HG02840 (cell line): ENCODE measurements around the gene ITGA1.
"Not testable (repeated sequence)": the region's sequence is repeated elsewhere in the genome, so short reads cannot be mapped to it uniquely, and the experiment has no call there.

Experiments
- ATAC-seq: cut with Tn5 transposase; IDR thresholded peaks from one replicate; pipeline ENCODE4 v1.9.1; 2021; ENCODE audit warnings: mild to moderate bottlenecking, moderate library complexity, moderate number of reproducible peaks; ENCODE audit not compliant: unreplicated experiment, low FRiP score

Gene ITGA1

GRCh38 chr5:52824827-52825226 lies 37.1 kb downstream of the ITGA1 start:
- ATAC-seq, result no peak

DNA sequence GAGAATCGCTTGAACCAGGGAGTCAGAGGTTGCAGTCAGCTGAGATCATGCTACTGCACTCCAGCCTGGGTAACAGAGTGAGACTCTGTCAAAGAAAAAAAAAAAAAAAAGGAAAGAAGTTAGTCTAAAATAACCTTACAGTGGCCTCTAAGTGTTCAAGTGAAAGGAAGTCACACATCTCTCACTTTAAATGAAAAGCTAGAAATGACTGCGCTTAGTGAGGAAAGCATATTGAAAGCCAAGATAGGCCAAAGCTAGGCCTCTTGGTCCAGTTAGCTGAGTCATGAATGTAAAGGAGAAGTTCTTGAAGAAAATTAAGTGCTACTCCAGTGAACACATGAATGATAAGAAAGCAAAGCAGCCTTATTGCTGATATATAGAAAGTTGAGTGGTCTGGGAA lies 38.1 kb downstream of the ITGA1 start:
- peak; percentile 96 for ATAC-seq

- ATAC-seq, result no peak
Measured at GRCh38 chr5:52827815-52828214, 40.1 kb downstream of the ITGA1 start.

DNA sequence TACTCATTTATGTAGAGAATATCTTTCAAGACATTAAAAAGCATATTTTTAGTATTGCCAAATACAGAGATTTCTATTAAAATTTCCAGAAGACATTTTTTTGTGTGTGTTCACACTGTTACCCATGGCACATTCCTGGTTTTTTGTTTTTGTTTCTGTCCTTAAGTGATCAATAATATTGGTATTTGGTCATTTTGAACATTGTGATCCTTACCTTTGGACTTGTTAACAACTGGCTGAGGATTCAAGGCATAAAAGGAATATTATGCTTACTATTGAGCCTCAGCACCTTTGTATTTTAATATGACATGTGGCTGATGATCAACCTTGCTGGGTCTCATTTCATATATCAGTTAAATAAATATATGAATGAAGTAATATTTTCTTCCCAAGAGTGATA lies 41.9 kb downstream of the ITGA1 start:
- no peak for ATAC-seq

- ATAC-seq, result no peak
Measured at GRCh38 chr5:52830650-52831049, 42.9 kb downstream of the ITGA1 start.

DNA sequence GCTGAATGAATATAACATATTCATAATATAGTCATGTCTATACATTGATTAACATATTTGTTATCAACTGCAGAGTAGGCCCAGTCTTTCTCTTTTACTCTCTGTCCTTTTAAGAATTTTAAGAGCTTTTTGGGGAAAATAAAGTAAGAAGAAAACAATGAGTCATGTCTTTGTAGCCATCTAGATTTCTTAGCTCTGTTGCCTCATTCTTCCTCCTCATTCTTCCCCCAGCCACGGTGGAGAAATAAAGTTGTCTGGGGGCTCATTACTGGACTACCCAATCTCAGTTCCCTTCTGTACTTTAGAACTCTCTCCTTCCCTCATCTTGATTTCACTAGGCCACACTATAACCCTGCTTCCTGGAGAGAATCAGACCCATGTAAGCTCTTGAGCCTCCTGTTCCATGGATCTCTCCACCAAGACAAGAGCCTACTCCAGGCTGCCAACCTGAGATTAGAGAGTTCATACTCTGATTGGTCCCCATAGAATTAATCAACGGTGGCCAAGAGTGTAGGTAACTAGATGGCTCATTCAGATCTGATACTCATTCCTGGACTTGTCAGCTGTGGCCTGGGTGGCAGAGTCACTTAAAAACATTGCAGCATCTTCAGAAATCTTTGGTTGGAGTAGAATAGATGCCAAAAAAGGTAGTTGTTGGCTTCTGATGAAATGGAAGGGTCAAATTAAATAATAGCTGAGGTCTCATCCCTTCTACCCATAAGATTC lies 44.2 kb downstream of the ITGA1 start:
- ATAC-seq, result no peak

- no peak for ATAC-seq
Measured at GRCh38 chr5:52834320-52834719, 46.6 kb downstream of the ITGA1 start.

- ATAC-seq, result no peak
Measured at GRCh38 chr5:52837068-52837467, 49.4 kb downstream of the ITGA1 start.

DNA sequence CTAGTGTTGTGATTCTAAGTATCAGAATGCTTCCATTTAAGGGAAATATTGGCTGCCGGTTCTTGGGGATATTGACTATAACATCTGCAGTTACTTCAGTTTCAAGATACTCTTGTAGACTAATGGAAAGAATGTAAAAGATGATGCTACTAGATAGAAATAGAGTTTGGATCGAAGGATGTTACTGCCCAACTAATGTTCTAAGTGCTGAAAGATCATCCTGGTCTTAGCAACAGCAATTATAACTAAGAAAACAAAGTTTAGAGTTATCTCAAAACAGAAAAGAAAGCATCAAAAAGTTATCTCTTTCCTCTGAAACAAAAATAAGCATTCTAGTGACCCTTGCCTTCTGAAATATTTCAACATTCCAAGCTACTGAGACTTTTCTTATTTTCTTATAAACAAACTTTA lies 49.9 kb downstream of the ITGA1 start:
- ATAC-seq, result no peak

GRCh38 chr5:52838326-52839015 lies 50.8 kb downstream of the ITGA1 start:
- no peak for ATAC-seq

GRCh38 chr5:52839285-52839684 lies 51.6 kb downstream of the ITGA1 start:
- ATAC-seq, result no peak

DNA sequence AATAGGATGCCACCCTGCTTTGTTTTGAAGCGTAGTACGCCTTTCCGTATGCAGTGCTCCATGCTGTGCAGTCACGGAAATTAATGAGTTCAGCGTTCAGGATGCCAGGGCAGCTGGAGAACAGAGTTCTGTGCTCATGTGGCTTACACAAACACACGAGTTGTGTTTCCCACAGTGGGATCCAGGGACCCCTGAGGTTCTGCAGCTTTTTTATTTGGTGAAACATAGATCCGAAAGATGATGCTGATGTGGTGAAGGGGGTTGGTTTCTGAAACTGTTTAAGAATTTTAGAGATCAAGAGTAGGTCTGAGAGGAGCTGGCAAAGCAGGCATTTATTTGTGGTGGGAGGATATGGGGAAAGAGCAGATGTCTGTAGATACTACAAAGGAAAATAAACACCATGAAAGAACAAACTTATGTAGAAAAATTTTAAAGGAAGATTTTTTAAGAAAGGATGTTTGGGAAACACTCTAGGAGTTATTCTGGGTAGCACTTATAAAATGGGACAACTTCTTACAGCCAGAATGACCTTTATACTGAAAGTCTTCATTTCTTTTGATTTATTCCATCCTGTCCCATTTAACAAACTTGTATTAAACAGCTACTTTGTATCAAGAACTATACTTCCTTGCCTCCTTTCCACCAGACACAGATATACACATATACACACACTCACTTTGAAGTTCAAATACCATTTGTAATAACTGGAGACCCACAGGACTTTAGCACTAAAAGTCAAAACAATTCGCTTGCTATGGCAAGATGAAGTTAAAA lies 52.7 kb downstream of the ITGA1 start:
- no peak for ATAC-seq

GRCh38 chr5:52841114-52841513 lies 53.4 kb downstream of the ITGA1 start:
- ATAC-seq, result no peak

GRCh38 chr5:52842111-52842510 lies 54.4 kb downstream of the ITGA1 start:
- ATAC-seq, result no peak

DNA sequence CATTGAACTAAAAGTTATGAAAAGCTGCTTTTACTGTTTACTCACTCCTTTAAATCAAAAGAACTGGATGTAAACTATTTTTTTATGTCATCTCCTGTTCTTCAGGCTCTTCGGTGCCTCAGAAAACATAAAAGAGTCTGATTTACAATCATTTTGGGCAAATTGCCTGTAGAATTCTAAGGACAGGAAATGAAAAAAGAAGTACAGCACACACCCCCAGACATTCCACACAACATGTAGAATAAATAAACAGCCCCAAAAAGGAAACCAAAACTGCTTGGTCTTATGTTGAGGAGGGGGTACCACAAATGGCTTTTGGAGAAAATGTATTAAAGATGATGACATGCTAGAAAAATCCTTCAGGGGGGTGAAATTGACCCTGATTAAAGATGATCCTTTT lies 57.2 kb downstream of the ITGA1 start:
- no peak for ATAC-seq

GRCh38 chr5:52846182-52846842 lies 58.6 kb downstream of the ITGA1 start:
- no peak for ATAC-seq

DNA sequence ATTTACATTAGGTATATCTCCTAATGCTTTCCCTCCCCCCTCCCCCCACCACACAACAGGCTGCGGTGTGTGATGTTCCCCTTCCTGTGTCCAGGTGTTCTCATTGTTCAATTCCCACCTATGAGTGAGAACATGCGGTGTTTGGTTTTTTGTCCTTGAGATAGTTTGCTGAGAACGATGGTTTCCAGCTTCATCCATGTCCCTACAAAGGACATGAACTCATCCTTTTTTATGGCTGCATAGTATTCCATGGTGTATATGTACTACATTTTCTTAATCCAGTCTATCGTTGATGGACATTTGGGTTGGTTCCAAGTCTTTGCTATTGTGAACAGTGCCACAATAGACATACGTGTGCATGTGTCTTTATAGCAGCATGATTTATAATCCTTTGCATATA lies 61.0 kb downstream of the ITGA1 start:
- not testable (repeated sequence) for ATAC-seq

- ATAC-seq, result no peak
Measured at GRCh38 chr5:52849544-52849943, 61.8 kb downstream of the ITGA1 start.

- ATAC-seq, result no peak
Measured at GRCh38 chr5:52853650-52854049, 65.9 kb downstream of the ITGA1 start.

GRCh38 chr5:52854301-52854700 lies 66.6 kb downstream of the ITGA1 start:
- no peak for ATAC-seq

DNA sequence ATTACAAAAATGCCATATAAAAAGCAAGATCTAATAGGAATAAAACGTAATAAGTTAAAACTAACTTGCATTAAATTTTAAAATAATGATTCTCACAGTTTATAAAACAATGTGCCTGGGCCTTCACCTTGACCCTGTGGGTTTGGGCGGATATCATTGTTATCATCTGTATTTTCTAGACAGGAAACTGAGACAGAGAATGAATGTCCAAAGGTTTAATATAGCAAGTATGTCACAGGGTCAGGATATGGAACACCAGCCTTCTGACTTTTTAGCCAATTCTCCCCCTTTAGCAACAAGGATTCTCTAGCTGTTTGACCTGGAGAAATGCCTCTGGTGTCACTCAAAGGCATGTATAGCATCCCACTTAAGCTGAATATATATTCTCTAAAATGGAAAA lies 67.2 kb downstream of the ITGA1 start:
- ATAC-seq, result no peak
